ENCODE data around the gene NDUFB8.

GRCh38 chr10:100554902-100555301, 25.2 kb upstream of the NDUFB8 start:
- TF ChIP-seq CTCF (conservative IDR thresholded peaks at IDR 0.05; ENCODE audit: low read depth, low read length) (no peak), EZH2 (IDR thresholded peaks at IDR 0.05; ENCODE audit: borderline replicate concordance, low read depth, low read length, poor library complexity, severe bottlenecking) (no peak)
